Activated CD4-positive, CD25-positive, alpha-beta regulatory T cell treated with anti-CD3 and anti-CD28 coated beads, Interleukin-2, amount 50 U/mL, for 24 hours (primary cell): ENCODE measurements around the gene HEY2.
A peak's percentile ranks its signal among the peaks of the same experiment; 100 is the strongest.
"Not testable (repeated sequence)": the region's sequence is repeated elsewhere in the genome, so short reads cannot be mapped to it uniquely, and the experiment has no call there.

Experiments used
- ATAC-seq, 2 donors: fragments of 150-1000 bp; cut with Tn5 transposase; one replicate each; pipeline ENCODE4 v1.10.0; 2021; ENCODE audit warnings: mild to moderate bottlenecking in 1 of 2, moderate library complexity in 1 of 2

HEY2 gene

GRCh38 chr6:125749173-125749864 is at the start of gene HEY2:
TSS of gene HEY2 (plus strand) at chr6:125749632. CDS start at chr6:125749777, 145 bp downstream.
- ATAC-seq, result peak; percentile 77 to 80

- ATAC-seq, result no peak
Measured at GRCh38 chr6:125700581-125701353, 48.7 kb upstream of the HEY2 start.

GRCh38 chr6:125701354-125701668 is 48.1 kb upstream of the HEY2 start:
- ATAC-seq, result no peak

- not testable (repeated sequence) for ATAC-seq
Measured at GRCh38 chr6:125703882-125704281, 45.5 kb upstream of the HEY2 start.

- no peak for ATAC-seq
Measured at GRCh38 chr6:125707615-125708243, 41.7 kb upstream of the HEY2 start.

- ATAC-seq, result no peak
Measured at GRCh38 chr6:125711013-125711675, 38.3 kb upstream of the HEY2 start.

GRCh38 chr6:125714441-125715090 is 34.9 kb upstream of the HEY2 start:
- peak; percentile 24 to 38 for ATAC-seq

GRCh38 chr6:125717120-125717731 is 32.2 kb upstream of the HEY2 start:
- ATAC-seq, result no peak

- no peak for ATAC-seq
Measured at GRCh38 chr6:125718109-125718508, 31.3 kb upstream of the HEY2 start.

- ATAC-seq, result no peak
Measured at GRCh38 chr6:125722886-125723285, 26.5 kb upstream of the HEY2 start.

- ATAC-seq, result no peak
Measured at GRCh38 chr6:125727216-125727615, 22.2 kb upstream of the HEY2 start.

- no peak for ATAC-seq
Measured at GRCh38 chr6:125728739-125729138, 20.7 kb upstream of the HEY2 start.

GRCh38 chr6:125729983-125730382 is 19.4 kb upstream of the HEY2 start:
- no peak for ATAC-seq

- peak; percentile 51 to 56 for ATAC-seq
Measured at GRCh38 chr6:125732398-125732797, 17.0 kb upstream of the HEY2 start.

- no peak for ATAC-seq
Measured at GRCh38 chr6:125733516-125734300, 15.7 kb upstream of the HEY2 start.

- ATAC-seq, result no peak
Measured at GRCh38 chr6:125738276-125738675, 11.2 kb upstream of the HEY2 start.

GRCh38 chr6:125739364-125739763 is 10.1 kb upstream of the HEY2 start:
- no peak for ATAC-seq

GRCh38 chr6:125741336-125741735 is 8.1 kb upstream of the HEY2 start:
- peak; percentile 45 to 60 for ATAC-seq

GRCh38 chr6:125742024-125742423 is 7.4 kb upstream of the HEY2 start:
- no peak for ATAC-seq

- ATAC-seq, result no peak
Measured at GRCh38 chr6:125742464-125743120, 6.8 kb upstream of the HEY2 start.

GRCh38 chr6:125743604-125744003 is 5.8 kb upstream of the HEY2 start:
- ATAC-seq, result no peak
